NB4 (cell line): ENCODE results near the gene FCHSD1.

ENCODE experiments used
- DNase-seq: peaks from one replicate; pipeline ENCODE4 v3.0.0; 2010; ENCODE audit warnings: low read depth
- H3K4me3 ChIP-seq: one replicate; pipeline ENCODE4 v1.5.1; 2011; ENCODE audit warnings: mild to moderate bottlenecking, low read depth, low read length, moderate library complexity
- CTCF ChIP-seq: IDR thresholded peaks from one replicate; pipeline ENCODE4 v1.5.1; 2012; ENCODE audit warnings: low read depth, low read length
- MYC ChIP-seq: IDR thresholded peaks from 2 replicates; pipeline ENCODE4 v1.6.1; 2011; ENCODE audit warnings: low read depth, low read length
- POLR2A ChIP-seq: IDR thresholded peaks from 2 replicates; pipeline ENCODE4 v1.6.1; 2011; ENCODE audit warnings: mild to moderate bottlenecking; ENCODE audit not compliant: insufficient read length; ENCODE audit errors: extremely low read depth
- TF ChIP-seq, protein P1 (sequence below): IDR thresholded peaks from 2 replicates; pipeline ENCODE4 v1.6.1; 2011; ENCODE audit warnings: low read depth, low read length

The FCHSD1 gene

GRCh38 chr5:141650851-141651727, at the start of gene FCHSD1:
TSS of gene FCHSD1 (minus strand) at chr5:141651418. CDS start at chr5:141651368, 50 bp downstream.
- TF ChIP-seq MYC (no peak), POLR2A (no peak), CTCF (no peak)
- TF ChIP-seq, protein P1, sequence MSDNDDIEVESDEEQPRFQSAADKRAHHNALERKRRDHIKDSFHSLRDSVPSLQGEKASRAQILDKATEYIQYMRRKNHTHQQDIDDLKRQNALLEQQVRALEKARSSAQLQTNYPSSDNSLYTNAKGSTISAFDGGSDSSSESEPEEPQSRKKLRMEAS = no peak
- DNase-seq = peak; percentile 73
- peak within 1 kb of the TSS; percentile 32 for H3K4me3 ChIP-seq

GRCh38 chr5:141697586-141697985, 46.4 kb upstream of the FCHSD1 start:
- no peak for DNase-seq
- TF ChIP-seq CTCF (no peak), POLR2A (no peak), MYC (no peak)
- TF ChIP-seq, protein P1 = no peak
- H3K4me3 ChIP-seq = no peak overlapping the region

DNA sequence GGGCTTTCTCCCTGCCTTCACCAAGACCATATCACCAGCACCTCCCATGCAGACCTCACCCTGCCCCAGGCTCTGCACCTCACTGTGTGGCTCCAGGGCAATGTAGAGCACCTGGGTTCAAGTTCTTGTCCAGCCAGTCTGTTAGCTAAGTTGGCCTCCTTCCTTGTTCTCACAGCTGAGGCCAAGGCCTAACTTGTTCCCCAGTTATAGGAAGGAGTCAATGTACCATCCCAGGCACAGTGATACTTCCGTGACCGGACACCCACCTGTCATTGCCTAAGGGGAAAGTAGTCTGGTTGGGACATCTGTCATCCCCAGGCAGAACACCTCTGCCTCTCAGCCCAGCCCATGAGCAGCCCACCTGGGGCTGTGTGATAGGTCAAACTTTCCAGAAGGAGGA, 45.2 kb upstream of the FCHSD1 start:
- TF ChIP-seq, protein P1 = no peak
- TF ChIP-seq MYC (no peak), CTCF (no peak), POLR2A (no peak)
- DNase-seq = no peak
- H3K4me3 ChIP-seq = no peak overlapping the region

DNA sequence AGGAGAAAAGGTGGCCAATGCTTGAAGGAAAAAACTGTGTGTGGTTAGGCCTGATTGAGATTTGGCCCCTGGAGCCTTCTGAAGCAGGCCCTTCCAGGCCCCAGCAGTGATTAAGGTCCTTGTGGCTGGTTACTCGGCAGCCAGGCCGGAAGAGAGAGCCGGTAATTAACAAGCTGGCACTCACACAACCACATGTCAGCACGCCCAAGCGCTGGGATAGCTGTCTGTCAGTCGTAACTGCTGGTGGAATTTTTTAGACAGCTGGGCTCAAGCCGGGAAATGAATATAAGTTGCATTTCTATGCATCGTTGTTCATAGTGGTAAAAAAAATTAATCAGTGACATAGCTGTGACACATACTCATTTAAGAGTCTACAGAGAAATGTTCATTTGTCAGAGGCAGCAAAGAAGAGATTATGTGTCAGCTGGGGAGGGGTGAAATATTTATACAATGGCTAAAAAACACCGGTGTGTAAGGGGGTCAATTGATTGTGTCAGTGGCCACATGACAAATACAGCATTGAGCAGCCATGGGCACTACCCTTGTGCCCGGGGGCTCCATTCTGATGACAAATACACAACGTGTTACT, 44.5 kb upstream of the FCHSD1 start:
- DNase-seq = no peak
- TF ChIP-seq MYC (no peak), POLR2A (no peak), CTCF (no peak)
- TF ChIP-seq, protein P1 = no peak

GRCh38 chr5:141694479-141694878, 43.3 kb upstream of the FCHSD1 start:
- DNase-seq = no peak
- TF ChIP-seq, protein P1 = no peak
- TF ChIP-seq POLR2A = no peak
- no peak for TF ChIP-seq MYC
- no peak for TF ChIP-seq CTCF
- no peak overlapping the region for H3K4me3 ChIP-seq

More for the DNA sequence above, 44.5 kb upstream of the FCHSD1 start:
- H3K4me3 ChIP-seq = no peak overlapping the region
